Embryonic facial prominence (tissue), 1 donor: ENCODE data around the gene TRIM8.

ENCODE experiments used
- DNase-seq: peaks from one replicate; pipeline ENCODE4 v3.0.0-alpha.2; 2016; ENCODE audit errors: extremely low spot score

The TRIM8 gene

DNA sequence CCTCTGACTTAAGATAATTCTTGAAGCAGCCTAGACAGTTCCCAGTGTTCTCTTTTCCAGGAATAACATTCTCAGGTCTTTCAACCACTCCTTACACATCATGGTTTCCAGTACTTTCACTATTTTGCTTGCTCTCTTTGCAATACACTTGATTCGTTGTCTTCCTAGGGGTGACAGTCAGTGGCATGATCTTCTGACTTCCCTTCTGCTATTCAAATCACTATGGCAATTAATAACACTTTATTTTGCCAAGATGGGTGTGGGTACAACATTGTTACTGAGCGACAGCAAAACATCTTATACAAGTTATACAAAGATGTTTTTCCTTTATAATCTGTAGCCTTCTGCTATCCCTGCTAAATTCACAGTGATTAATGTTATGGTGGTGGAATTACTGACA is 54.6 kb downstream of the TRIM8 start:
- no peak for DNase-seq

DNA sequence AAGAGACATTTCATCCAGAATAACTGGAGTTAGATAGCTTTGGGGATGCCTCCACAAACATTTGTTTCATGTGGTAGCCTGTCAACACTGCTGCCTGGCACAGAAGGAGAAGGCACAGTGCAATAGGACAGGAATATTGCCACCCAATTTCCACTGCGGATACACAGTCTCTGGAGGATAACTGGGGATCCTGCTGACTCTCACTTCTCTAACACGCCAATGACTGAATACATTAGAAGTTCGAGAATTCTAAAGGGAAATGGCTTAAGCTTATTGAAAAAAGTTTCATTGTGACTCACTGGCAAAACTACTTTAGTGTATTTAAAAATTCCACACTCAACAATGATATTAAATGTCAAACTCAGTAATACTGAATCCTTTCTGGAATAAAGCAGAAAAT is 57.0 kb downstream of the TRIM8 start:
- DNase-seq: no peak

- no peak for DNase-seq
Measured at GRCh38 chr10:102701796-102702195, 57.5 kb downstream of the TRIM8 start.

- no peak for DNase-seq
Measured at GRCh38 chr10:102702742-102703141, 58.5 kb downstream of the TRIM8 start.

- no peak for DNase-seq
Measured at GRCh38 chr10:102704915-102705314, 60.6 kb downstream of the TRIM8 start.

GRCh38 chr10:102705531-102705930 is 61.3 kb downstream of the TRIM8 start:
- DNase-seq: no peak
